Neural crest cell (in vitro differentiated cells): Measurements from ENCODE around the gene CDH23. TPM values are rescaled to one million over a fixed set of nuclear protein-coding genes. Genes with fewer than 3 reads are reported as not detected.

Source experiments
- DNase-seq: peaks from one replicate; pipeline ENCODE4 v3.0.0; 2021; ENCODE audit warnings: low read depth, mixed read lengths, low spot score
- H3K27ac Mint-ChIP-seq: one replicate; pipeline ENCODE4 v1.8.0; 2021; ENCODE audit warnings: mild to moderate bottlenecking, mixed read lengths; ENCODE audit not compliant: unreplicated experiment
- H3K27me3 Mint-ChIP-seq: 2 replicates; pipeline ENCODE4 v1.8.0; 2021; ENCODE audit warnings: low read depth, mild to moderate bottlenecking, mixed read lengths
- H3K36me3 Mint-ChIP-seq: 2 replicates; pipeline ENCODE4 v1.8.0; 2021; ENCODE audit warnings: low read depth, mild to moderate bottlenecking, mixed read lengths
- H3K4me1 Mint-ChIP-seq: 2 replicates; pipeline ENCODE4 v1.8.0; 2021; ENCODE audit warnings: mixed read lengths
- H3K4me3 Mint-ChIP-seq: one replicate; pipeline ENCODE4 v1.8.0; 2021; ENCODE audit warnings: mild to moderate bottlenecking, mixed read lengths
- H3K9me3 Mint-ChIP-seq: 2 replicates; pipeline ENCODE4 v1.8.0; 2021; ENCODE audit warnings: mixed read lengths
- total RNA-seq: library from RNA; stranded (reverse); gene quantifications from 2 replicates; pipeline ENCODE4 v1.2.1, GENCODE V29; 2021
- TF ChIP-seq, protein P1 (sequence below): fragments of 200-600 bp; sonication (generic); conservative IDR thresholded peaks from 2 replicates; pipeline ENCODE4 v1.5.0; 2021; ENCODE audit warnings: antibody characterized with exemption, mild to moderate bottlenecking

Gene CDH23
- total RNA-seq, 1 donor from 2014 or later: 2.6 TPM

DNA sequence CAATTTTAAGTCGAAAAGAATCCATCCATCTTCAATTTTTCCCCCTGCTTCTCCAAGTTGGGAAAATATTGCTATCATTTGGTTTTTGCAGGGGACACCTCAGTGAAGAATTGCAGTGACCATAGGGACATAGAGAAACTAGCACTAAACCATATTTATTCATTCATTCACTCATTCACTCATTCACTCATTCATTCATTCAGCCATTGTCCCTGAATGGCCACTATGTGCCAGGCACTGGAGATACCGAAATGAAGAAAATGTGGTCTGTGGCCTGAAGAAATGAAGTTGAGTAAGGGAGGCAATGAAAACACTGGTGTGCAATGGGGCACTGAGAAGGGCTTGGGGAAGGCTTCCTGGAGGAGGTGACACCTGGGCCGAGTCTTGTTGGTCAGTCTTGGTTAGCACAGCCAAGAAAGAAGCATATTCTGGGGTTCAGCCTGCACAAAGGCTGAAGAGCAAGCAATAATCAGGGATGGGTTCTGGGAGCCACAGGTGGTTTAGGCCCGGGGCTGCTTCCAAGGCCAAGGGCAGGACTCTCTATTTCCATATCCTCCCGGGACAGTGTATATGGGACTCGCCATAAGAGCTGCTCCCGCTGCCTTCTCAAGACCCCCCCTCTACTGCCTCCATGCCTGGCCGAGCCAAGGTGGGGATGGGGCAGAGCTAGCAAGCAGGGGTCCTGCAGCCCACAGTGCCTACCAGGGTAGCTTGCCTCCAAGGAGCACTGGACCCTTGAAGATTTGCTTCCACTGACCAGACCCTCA, 348.4 kb downstream of the CDH23 start:
- Mint-ChIP-seq H3K4me1 (peaks cover 23% of the 10 kb centered on the region), H3K27ac (no peak overlapping the region), H3K4me3 (no peak overlapping the region), H3K27me3 (no peaks in the 10 kb centered on the region), H3K9me3 (no peaks in the 10 kb centered on the region), H3K36me3 (no peaks in the 10 kb centered on the region)
- no peak for DNase-seq
- TF ChIP-seq, protein P1, sequence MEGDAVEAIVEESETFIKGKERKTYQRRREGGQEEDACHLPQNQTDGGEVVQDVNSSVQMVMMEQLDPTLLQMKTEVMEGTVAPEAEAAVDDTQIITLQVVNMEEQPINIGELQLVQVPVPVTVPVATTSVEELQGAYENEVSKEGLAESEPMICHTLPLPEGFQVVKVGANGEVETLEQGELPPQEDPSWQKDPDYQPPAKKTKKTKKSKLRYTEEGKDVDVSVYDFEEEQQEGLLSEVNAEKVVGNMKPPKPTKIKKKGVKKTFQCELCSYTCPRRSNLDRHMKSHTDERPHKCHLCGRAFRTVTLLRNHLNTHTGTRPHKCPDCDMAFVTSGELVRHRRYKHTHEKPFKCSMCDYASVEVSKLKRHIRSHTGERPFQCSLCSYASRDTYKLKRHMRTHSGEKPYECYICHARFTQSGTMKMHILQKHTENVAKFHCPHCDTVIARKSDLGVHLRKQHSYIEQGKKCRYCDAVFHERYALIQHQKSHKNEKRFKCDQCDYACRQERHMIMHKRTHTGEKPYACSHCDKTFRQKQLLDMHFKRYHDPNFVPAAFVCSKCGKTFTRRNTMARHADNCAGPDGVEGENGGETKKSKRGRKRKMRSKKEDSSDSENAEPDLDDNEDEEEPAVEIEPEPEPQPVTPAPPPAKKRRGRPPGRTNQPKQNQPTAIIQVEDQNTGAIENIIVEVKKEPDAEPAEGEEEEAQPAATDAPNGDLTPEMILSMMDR: no peak

DNA sequence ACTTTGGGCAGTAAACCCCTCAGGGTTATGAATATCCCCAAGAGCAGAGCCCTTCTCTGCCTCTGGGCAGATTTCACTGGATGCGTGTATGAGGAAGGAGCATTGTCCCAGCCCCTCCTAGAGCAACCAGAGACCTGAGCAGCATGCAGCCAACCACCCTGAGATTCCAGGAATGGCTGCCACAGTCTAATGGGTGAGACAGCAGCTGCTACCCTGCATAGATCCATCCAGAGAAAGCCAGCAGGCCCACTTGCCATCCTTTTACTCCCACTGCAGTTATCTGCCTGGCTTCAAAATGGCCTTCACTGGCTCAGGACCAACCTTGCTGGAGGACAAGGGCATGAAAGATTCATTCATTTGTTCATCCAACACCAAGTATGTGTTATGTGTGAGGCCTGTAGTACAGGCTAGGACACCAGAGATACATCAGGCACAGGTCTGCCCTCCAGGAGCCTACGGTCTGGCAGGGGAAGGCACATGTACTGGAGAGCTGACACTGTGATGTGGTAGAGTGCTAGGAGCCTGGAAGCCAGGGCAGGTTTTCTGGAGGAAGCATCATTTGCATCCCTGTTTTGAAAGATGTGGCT, 349.0 kb downstream of the CDH23 start:
- Mint-ChIP-seq H3K27ac (no peak overlapping the region), H3K27me3 (no peaks in the 10 kb centered on the region), H3K36me3 (no peaks in the 10 kb centered on the region), H3K9me3 (no peaks in the 10 kb centered on the region), H3K4me3 (no peak overlapping the region), H3K4me1 (peaks cover 23% of the 10 kb centered on the region)
- TF ChIP-seq, protein P1: no peak
- DNase-seq: no peak

DNA sequence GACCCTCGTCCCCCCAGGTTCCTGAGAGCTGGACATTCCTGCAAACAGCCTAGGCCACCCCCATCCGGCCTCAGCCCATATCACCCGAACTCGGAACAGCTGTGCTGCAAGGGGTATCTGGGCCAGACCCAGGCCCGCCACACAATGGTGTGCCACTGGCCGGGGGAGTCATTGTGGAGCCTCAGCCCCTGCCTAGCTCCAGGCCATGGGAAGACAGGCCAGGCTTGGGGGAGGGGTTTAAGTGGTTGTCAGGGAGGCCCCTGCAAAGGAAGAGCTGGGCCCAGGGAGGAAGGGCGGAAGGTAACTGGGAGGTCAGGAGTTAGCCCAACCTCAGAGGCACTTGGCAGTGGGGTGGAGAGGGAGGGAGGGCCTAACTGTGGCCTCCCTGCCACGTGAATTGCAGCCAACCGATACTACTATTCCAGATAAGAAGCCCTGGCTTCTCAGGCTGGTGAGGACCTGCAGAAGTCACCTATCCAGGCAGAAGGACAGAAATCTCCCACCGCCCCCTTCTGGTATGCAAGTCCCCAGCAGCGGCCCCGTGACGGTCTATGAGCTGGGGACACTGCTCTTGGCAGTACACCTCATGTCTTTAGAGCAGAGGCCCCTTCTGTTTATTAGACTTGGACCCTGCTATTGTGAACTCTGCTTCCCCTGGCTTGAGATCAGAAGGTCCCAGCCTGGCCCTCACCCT, 349.8 kb downstream of the CDH23 start:
- TF ChIP-seq, protein P1: no peak
- H3K9me3 Mint-ChIP-seq: no peaks in the 10 kb centered on the region
- no peak overlapping the region for H3K4me3 Mint-ChIP-seq
- H3K27ac Mint-ChIP-seq: peak overlapping the region; percentile 81
- H3K36me3 Mint-ChIP-seq: no peaks in the 10 kb centered on the region
- H3K27me3 Mint-ChIP-seq: no peaks in the 10 kb centered on the region
- peaks cover 23% of the 10 kb centered on the region for H3K4me1 Mint-ChIP-seq
- DNase-seq: no peak

DNA sequence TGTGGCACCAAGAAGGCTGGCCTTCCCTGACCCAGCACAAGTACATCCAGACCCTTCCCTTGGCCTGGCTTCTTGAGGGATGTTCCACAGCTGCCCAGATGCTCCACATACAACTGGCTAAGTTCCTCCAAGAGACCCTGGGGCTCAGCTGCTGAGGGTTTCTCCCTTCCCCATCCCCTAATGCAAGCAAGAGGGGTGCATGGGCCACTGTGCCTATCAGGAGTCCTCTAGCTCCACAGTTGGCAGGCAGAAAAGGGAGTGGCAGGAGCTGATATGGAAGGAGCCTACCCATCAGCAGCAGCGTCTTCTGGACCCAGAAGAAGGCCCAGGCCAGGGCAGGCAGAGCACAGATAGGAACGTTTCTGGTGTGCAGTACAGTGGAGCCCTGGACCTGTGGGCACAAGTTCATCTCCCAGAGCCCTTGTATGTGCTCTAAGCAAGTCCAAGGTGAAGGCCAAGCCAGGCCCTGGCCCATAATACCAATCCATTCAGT, 350.4 kb downstream of the CDH23 start:
- Mint-ChIP-seq H3K9me3 (no peaks in the 10 kb centered on the region), H3K27me3 (no peaks in the 10 kb centered on the region), H3K4me1 (peaks cover 23% of the 10 kb centered on the region), H3K36me3 (no peaks in the 10 kb centered on the region), H3K27ac (no peak overlapping the region), H3K4me3 (no peak overlapping the region)
- TF ChIP-seq, protein P1: no peak
- no peak for DNase-seq

DNA sequence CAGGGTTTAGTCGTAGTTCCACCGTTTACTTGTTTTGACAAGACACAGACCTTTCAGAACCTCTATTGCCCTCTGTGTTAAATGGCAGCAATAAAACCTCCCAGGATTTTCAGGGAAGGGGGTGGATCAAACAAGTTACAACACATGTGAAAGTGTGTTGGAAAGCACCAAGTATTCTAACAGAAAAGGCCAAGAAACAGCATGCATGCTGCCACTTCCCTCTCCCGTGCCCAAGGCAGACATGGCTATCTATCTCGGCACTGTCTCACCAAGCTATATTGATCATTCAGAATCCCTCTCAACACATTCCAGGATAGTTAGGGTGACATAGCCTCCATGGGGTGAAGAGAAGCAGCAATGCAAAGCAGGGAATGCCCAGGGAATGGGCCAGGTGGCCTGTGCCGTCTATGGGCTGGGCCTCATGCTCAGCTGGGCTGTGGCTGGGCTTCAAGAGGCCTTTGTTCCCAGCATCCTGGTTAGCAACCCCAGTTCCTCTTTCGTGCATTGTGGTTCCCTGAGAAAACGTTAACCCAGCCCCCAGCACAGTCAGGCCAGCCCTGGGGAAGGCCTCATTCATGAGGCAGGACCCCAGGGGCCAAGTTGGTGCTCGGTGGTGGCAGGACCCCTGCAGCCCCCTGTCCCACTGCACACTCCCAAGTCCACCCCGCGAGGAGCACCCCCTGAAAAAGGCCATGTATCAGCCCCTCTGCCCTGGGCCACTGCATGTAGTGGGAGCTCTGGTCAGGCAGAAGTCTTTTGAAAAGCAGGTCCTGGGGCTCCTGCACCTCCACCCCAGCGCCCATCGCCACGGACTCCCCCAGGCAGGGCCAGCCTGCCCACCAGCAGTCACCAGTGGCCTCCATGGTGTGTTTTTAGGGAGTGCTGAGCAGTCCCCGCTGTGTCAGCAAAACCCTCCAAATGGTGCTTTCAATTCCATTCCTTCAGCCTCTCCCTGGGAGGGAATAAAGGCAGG, 351.1 kb downstream of the CDH23 start:
- Mint-ChIP-seq H3K27me3 (no peaks in the 10 kb centered on the region), H3K4me1 (peaks cover 23% of the 10 kb centered on the region), H3K27ac (no peak overlapping the region), H3K4me3 (no peak overlapping the region), H3K9me3 (no peaks in the 10 kb centered on the region), H3K36me3 (no peaks in the 10 kb centered on the region)
- TF ChIP-seq, protein P1: no peak
- no peak for DNase-seq
